CD1c-positive myeloid dendritic cell (primary cell): ENCODE measurements around the gene HOXD8.
A peak's percentile ranks its signal among the peaks of the same experiment; 100 is the strongest.

Experiments
- DNase-seq: peaks from one replicate; pipeline ENCODE4 v3.0.0-alpha.2; 2016; ENCODE audit errors: extremely low spot score

HOXD8 gene

GRCh38 chr2:176090862-176091261, 38.6 kb upstream of the HOXD8 start:
- DNase-seq, result no peak

DNA sequence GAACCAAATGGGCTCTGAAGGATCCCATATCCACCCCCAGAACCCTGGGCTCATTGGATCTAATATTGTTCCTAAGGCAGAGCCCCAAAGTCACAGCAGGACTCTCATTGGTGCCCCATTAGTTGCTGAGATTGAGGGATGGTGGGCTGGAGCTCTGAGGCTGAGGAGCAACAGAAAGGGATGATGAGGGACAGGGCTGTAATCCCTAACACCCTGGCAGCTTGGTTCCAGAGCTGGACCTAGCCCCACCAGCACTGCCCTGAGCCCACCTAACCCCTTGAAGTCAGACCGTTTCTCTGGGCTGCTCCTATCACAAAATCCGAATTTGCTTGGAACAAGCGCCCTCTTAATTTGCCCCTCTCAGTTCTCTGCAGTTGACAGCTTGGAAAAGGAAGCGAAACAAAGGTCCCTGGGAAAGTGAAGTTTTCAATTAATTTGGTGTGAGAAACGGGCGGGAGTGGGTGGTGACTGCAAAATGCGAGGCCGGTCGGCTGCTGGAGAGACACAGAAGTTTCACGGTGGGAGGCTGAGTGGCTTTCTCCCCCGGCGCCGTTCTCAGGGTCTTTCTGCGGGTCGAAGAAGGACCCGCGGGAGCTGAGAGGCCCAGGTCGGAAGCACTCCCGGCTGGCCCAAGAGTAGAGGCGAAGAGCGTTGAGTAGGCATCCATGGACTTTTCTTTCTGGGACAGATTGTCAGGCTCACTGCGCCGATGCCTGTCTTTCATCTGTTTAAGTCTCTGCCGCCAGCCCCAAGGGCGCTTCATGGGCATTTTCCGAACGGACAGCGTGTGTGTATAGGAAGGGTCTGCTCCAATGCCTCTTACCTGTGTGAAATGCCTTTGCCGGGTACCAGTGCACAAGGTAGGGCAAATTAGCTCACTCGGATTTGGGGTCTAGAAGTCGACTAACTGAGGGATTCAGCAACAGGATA, 37.9 kb upstream of the HOXD8 start:
- peak; percentile 28 for DNase-seq

GRCh38 chr2:176092270-176093144, 37.0 kb upstream of the HOXD8 start, which contains the start of gene HOXD13:
HOXD13 (plus strand) TSS chr2:176092721; CDS start chr2:176092891, 170 bp downstream.
- DNase-seq, result no peak

DNA sequence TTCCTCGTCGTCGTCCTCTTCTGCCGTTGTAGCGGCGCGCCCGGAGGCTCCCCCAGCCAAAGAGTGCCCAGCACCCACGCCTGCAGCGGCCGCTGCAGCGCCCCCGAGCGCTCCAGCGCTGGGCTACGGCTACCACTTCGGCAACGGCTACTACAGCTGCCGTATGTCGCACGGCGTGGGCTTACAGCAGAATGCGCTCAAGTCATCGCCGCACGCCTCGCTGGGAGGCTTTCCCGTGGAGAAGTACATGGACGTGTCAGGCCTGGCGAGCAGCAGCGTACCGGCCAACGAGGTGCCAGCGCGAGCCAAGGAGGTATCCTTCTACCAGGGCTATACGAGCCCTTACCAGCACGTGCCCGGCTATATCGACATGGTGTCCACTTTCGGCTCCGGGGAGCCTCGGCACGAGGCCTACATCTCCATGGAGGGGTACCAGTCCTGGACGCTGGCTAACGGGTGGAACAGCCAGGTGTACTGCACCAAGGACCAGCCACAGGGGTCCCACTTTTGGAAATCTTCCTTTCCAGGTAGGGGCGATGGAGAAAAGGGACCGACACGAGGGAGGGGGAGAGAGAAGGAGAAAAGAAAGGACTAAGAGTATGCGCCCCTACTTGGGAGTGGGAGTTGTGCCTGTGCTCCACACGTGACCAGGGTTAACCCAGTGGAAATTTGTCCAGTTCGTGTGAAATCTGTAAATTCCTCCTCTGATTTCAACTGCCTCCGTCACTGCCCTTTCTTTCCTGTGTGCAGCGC, 36.2 kb upstream of the HOXD8 start:
- DNase-seq, result no peak

DNA sequence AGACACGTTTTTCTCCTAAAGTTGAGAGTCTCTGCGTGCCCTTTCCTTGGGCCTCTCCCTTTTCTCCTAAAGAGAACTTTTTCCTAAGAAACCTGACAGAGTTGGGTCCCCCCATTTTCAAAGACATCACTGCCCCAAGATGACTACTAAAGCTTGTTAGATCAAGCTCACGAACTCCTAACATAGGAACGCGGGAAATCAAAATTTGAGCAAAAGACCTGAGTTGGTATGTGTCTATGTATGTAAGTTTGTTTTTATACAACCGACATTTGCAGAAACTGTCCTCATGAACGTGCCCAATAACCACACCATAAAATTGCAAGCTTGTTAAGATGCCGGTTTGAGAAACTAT, 35.6 kb upstream of the HOXD8 start:
- no peak for DNase-seq

DNA sequence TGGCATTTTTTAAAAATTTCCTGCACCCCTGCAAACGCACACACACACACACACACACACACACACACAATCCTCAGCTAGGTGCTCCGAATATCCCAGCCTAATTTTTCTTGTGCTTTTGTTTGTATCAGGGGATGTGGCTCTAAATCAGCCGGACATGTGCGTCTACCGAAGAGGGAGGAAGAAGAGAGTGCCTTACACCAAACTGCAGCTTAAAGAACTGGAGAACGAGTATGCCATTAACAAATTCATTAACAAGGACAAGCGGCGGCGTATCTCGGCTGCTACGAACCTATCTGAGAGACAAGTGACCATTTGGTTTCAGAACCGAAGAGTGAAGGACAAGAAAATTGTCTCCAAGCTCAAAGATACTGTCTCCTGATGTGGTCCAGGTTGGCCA, 35.2 kb upstream of the HOXD8 start:
- DNase-seq, result no peak

GRCh38 chr2:176095421-176095820, 34.1 kb upstream of the HOXD8 start:
- DNase-seq, result no peak

GRCh38 chr2:176096243-176096985, 33.1 kb upstream of the HOXD8 start:
- DNase-seq, result no peak

DNA sequence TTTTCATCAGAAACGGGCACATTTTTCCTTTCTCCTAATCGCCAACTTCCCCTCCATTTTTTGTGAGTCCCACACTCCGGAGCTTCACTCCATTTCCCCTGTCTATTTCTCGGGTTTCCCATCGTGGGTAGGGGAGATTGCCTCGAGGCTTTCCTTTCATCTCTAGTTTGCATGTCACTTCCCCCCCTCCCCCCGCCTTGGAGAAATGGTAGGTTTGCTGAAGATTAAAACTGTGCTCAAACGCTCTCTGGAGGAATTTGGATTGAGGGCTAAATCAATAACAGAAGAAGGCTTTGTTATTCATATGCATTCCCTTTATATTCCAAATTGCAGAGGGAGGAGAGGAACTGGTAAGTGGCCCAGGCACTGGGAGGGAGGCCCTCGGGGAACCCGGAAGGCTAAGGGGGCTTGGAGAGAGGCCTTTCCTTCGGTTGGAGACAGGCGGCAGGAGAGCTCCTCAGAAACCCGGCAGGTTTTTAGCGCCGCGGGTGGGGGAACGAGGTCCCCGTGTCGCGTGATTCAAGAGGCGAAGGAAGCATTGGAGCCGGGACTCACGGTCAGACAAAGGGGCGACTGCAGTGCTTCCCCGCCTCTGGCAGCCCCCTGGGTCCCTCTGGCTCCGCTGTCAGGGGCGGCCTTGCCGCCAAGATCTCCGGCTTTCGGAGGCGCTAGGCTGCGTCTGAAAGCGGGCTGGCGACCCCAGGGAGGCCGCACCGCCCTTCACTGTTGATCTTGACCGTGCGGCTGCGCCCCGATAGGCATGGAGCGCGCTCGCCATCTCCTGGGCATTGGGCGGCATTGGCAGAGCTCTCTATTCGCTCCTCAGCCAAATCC, 32.3 kb upstream of the HOXD8 start:
- DNase-seq, result peak; percentile 71

- DNase-seq, result no peak
These were observed 31.6 kb upstream of the HOXD8 start for GRCh38 chr2:176097820-176098365.

DNA sequence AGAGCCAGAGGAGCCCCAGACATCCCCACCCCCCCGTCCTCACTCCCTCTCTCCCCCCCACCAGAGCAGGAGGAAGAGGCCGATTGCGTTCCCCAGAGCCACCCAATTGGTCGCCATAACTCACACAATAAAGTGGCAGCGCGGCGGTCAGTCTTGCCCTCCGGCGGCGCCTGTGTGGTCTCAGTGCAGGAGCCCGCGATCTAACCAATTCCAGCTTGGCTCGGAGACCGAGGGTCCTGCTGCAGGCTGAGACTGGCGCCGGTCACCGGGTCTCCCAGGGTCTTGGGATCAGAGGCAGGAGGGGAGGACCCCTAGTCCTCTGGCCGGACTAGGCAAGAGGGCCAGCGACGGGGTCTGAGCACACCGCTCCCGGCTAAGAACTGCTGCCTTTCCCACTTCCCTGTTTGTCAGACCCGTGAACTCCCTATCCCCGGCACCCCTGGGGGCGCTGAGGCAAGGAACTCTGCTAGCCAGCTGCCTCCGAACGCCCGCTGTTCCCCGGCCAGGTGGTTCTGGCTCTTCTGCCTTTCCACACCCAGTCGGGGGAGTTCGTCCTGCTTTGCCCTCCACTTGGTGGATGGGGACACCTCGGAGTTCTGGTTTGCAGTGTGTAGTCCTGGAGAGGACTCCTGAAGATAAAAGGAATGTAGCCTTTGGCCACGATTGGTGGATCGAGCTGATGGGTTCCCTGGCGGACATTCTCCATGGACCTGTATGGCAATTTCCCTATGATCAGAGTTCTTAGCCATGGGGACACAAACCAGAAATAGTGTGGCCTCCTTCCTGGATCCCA, 30.9 kb upstream of the HOXD8 start:
- no peak for DNase-seq

GRCh38 chr2:176099159-176099727, 30.3 kb upstream of the HOXD8 start:
- no peak for DNase-seq

DNA sequence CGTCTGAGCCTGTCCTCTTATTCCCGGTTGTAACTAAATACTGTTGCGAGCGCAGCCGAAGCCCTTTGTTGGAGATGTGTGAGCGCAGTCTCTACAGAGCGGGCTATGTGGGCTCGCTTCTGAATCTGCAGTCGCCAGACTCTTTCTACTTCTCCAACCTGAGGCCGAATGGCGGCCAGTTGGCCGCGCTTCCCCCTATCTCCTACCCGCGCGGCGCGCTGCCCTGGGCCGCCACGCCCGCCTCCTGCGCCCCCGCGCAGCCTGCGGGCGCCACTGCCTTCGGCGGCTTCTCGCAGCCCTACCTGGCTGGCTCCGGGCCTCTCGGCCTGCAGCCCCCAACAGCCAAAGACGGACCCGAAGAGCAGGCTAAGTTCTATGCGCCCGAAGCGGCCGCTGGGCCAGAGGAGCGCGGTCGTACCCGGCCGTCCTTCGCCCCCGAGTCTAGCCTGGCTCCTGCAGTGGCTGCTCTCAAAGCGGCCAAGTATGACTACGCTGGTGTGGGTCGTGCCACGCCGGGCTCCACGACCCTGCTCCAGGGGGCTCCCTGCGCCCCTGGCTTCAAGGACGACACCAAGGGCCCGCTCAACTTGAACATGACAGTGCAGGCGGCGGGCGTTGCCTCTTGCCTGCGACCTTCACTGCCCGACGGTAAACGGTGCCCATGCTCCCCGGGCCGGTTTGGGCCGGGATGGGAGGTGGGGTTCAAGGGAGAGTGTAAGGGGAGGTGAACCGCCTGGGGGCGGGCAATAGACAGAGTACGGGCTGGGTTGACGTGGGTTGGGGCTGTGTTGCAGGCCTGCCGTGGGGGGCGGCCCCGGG, 29.6 kb upstream of the HOXD8 start, which contains the start of gene HOXD12:
TSS of gene HOXD12 (plus strand) at position 68 of the 819 bp plus-strand sequence. CDS start at position 75, 7 bp downstream.
- DNase-seq, result no peak

- no peak for DNase-seq
These were observed 28.9 kb upstream of the HOXD8 start for GRCh38 chr2:176100547-176101140.

DNA sequence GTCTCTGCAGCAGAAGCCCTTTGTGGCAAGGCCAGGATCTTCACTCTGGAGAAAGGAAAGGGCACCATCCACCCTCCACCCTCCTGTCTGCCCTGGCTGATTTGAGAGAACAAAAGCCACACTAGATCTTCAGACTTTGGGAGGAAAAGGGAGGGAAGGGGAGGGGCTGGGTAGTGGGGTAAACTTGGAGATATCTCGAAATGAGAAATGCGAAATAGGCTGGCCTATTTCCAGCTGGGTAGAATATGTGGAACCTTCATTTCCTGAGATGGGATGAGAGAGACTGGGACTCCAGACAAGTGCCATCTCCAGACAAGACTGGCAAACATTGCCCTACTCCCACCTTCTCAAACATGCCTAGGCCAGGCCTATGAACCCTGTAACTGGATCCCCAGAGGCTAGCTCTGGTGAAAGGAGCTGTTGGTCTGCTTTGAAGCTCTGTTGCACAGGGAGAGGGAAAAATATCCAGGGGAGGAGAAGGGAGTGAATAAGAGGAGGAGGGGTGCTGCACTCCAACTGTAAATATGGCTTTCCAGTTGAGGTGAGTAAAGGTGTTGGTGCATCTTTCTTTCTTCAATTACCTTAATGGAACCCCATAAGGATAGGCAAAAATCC, 28.2 kb upstream of the HOXD8 start:
- DNase-seq, result no peak

DNA sequence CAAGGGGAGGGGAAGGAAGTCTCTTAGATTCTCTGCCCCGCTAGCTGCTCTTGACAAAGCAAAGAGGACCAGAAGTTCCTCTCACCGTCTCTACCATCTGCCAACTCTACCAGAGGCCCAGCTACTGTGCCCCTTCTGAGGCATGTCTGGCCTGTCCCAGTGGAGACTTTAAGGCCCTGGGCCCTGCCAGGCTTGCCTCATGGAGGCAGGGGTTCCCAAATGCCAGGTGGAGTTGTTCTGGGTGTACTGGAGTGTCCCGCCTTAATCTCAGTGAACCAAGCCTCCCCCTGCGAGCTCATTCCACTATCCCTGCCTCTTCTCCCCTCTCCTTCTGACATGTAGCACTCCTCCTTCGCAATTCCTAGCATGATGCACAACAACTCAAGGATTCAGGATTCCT, 27.7 kb upstream of the HOXD8 start:
- DNase-seq, result no peak

DNA sequence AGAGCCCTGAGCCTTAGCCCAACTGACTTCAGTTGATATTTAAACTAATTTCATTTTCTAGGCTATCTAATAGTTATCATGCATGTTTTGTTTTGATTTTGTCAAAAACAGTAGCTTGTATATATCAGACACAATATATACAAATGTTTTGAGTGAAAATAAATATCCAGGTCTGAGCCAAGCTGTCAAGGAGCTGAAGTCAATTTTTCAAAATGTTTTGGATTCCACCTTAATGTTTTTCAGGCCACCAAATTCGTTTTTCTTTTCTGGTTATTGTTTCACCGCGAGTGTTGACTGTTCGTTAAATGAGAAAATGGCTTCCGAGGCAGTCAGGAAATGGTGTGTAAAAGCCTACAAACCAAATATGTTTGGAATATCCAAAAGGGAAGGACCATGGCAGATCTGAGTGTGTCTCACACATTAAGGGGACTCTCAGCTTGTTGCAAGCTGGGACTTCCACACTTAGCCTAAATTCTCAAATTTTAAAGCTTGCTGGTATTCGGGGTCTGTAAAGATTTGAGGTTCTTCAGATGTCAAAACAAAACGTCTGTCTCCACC, 27.1 kb upstream of the HOXD8 start:
- DNase-seq, result no peak
